ENCODE results near the gene RGS7.
A peak's percentile ranks its signal among the peaks of the same experiment; 100 is the strongest.
"Not testable (repeated sequence)": the region's sequence is repeated elsewhere in the genome, so short reads cannot be mapped to it uniquely, and the experiment has no call there.

RGS7 gene

DNA sequence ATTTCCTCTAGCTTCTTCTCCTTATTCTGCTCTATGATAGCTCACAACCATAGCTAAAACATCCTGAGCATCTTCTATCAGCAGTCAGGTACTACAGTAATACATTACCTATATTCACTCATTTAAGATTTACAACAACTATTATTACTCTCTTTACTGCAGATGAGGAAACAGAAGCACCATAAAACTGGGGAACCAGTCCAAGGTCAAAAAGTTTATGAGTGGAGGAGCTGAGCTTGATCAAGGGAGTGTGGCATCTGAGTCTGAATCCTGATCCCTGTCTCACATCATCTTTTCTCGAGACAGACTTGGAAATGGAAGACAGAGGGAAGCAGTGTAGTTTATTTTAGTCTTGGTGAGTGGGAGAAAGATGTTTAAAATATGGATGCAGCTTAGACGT, 288.6 kb downstream of the RGS7 start:
- no peak for DNase-seq

DNA sequence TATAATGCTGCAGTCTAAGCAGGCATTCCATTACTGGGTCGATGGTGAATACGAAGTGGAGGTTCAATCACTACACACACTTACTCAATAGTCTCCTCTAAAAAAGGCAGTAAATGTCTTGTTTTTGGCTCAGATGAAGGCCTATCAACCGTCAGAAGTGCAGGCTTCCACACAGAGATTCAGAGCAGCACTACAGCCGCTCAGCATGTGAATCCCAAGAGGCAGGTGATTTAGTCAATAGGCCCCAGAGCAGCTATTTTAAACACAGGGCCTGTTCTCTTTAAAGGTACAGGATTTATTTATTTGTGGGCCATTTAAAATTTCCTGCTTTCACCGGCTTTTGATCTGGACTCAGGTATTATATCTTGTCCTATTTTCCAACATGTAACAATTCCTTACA, 293.7 kb downstream of the RGS7 start:
- DNase-seq = peak; percentile 45

DNA sequence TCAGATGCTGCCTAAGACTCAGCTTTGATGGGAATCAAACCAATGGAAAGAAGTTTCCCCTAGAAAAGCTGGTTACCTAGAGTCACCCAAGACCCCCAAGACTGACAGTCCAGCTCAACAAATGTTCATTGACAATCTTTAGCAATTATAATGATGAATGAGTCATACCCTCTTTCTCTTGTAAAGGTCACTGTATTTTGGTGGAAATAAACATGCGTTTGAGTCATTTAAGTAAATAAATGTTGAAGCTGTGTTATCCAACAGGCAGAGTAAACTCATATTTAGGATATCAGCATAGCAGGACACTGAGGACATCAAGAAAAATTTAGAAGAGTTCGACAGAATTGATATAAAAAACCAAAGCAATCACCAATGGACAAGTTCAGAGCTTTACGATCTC, 295.9 kb downstream of the RGS7 start:
- DNase-seq = no peak

DNA sequence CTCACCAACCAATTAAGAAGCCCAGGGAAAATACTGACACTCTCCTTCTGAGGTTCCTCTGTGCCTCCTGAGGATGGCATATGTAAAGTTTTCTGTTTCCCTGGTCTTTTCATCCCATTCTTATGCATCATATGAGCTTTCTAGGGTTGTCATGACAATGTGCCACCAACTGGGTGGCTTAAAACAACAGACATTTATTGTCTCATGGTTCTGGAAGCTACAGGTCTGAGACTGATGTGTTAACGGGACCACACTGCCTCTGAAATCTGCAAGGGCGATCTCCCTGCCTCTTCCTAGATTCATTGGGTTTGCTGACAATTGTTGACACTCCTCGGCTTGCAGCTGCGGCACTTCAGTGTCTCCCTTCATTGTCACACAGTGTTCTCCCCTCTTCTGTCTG, 308.4 kb downstream of the RGS7 start:
- peak; percentile 56 for DNase-seq

DNA sequence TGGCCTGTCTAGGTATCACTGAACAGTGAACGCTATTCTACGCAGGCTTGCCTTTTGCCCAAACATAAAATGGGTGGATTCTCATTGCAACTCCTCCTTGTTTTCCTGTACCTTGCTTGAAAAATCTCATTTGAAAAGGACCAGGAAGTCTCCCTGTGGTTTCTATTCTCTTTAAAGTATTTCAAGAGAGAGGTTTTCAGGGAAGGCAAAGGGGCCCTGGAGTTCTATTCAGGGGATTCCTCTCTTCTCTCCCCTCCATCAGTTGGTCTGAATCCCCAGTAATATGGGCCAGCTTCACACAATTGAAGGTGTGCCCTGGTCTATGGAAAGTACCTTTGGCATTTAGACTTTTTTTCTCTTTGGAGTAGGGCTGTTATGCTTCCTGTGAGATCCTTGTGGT, 311.3 kb downstream of the RGS7 start:
- no peak for DNase-seq

DNA sequence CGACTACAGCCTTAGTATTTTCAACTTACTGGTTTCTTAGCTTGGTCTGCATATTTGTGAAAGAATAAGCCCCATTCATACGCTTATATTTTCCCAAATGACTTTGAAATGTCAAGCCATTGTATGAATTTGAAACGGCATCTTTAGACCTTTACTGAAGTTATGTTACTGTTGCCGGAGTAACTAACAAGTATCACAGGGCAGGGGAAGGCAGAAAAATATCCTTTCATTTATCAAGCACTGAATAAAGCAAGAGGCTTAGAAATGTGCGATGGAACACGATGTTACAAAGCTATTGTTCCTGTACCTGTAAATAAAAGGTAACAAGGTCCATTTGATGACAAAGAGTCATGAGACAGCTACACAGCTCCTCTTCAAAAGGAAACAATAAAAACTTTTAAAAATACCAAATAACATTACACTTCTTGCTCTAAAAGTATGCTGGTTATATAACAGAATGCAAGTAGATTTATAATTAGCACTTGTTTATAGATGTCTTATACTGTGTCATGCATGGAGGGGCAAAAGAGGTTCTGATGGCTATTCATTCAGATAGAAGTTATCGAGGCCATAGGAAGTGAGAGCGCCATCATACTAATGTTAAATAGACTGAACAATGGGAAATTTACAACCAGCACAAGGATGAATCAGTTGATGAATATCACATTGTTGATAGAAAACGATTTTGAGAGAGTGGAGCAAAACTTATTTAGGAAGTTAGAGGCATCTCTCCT, 322.6 kb downstream of the RGS7 start:
- no peak for DNase-seq

DNA sequence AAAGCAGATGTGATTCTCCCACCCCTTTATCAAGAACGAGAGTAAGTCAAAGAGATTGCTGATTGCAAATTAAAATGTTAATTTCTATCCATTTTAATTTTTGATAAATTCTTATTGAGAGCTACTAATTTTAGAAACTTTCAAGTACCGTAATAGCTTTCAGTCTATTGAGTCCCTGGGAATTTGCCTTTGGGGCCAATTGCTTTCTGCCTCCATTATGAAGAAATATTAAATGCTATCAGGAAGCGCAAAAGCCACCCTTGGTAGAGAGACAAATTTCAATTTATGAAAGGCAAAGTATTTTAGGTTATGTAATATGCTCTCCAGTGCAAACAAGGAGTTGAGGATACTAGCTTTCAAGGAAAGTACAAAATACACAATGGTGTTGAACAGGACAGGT, 332.2 kb downstream of the RGS7 start:
- DNase-seq = no peak

DNA sequence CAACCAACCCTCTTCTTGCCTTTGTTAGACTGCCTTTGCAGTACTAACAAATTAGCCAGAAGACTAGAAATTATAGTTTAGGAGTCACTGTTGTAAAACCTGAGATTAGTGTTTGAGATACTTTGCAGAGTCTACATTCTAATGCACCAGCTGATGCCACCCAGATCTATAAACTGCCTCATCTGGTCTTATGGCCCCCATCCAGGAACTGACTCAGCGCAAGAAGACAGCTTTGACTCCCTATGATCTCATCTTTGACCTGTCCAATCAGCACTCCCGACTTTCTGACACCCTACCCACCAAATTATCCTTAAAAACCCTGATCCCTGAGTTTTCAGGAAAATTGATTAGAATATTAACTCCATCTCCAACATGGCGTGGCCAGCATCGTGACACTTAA, 334.6 kb downstream of the RGS7 start:
- DNase-seq = no peak

DNA sequence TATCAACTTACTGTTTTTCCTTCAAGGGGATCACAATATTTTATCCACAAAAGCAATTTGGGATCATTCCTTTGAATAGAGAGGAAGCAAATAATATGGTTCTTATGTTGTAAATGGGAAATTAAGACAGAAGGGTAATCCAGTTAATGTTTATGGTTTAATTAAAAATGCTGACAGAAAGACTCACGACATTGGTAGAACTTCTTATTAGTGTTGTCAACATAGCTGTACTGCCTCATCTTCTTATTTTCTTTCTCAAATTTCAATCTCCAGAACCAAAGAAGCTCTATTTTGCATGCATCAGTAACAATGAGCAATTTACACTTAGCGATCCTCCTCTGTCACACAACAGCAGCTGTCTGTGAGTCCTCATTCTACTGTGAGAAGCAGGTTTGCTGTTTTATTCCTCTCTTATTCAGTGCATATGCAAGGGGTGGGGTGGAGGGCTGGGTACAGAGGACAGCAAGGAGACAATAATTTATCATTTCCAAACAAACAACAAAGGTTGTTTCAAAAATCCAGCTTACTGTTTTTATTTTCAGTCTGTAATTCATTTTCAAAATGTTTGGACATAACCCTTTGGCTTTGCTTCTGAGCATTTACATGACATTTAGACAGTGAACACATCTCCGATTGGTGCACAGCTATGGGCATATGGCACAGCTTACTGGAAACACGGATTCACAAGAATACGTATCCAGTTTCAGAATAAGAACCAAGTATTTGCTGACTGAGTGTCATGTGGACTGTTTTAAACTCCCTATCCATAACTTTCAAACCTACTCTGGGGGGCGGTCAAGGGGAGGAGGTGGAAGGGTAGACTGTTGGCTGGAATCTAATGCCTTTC, 335.9 kb downstream of the RGS7 start:
- no peak for DNase-seq

DNA sequence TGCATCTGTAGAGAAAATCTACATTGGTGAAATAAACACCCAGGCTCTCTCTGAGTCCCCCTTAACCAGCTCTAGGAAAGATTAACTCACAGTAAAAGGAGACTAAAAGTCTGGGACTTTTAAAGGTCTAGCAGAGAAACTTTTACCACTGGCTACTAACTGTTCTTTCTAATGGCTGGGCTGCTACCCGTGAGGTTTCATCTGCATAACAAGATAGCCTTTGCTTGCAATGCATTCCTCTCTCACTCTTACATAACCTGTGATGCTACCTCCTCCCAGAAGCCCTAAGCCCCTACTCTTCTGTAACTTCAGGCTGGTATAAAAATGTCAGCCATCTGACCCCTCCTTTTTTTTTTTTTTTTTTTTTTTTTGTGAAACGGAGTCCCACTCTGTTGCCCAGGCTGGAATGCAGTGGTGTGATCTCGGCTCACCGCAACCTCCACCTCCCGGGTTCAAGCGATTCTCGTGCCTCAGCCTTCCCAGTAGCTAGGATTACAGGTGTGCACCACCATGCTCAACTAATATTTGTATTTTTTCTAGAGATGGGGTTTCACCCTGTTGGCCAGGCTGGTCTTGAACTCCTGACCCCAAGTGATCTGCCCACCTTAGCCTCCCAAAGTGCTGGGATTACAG, 344.2 kb downstream of the RGS7 start:
- DNase-seq = no peak

DNA sequence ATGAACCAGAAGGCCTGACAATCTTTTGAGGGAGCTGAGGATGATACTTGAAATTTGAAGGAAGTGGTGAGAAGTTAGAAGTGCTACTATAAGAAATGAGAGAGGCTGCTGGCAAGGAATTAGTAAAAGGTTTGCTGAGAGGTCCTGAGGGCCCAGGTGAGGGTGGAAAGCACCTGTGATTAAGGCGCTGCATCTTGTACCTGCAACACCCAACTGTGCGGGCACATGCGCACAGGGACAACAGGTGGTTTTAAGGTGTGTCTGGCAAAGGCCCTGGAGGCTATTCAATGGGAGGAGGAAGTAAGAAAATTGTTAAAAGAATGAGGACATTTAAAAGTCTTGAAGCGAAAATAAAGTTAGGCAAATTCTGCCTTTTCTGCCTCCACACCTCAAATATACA, 349.3 kb downstream of the RGS7 start:
- DNase-seq = no peak

DNA sequence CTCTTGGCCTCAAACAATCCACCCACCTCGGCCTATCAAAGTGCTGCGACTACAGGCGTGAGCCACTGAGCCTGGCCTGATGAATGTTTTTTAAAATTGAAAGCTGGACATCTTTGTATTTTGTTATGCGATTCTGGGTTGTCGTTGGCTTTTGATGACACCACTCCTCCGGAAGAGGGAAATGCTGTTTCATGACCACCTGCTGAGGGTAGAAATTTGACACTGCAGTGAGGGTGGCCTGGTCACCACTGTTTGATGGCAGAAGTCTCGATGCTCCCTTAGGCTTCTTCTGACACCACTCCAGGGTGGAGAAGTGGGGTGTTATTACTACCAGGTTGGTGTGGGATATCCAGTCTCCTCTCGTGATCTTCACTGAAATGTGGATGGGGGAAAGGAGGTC, 357.2 kb downstream of the RGS7 start:
- no peak for DNase-seq

DNA sequence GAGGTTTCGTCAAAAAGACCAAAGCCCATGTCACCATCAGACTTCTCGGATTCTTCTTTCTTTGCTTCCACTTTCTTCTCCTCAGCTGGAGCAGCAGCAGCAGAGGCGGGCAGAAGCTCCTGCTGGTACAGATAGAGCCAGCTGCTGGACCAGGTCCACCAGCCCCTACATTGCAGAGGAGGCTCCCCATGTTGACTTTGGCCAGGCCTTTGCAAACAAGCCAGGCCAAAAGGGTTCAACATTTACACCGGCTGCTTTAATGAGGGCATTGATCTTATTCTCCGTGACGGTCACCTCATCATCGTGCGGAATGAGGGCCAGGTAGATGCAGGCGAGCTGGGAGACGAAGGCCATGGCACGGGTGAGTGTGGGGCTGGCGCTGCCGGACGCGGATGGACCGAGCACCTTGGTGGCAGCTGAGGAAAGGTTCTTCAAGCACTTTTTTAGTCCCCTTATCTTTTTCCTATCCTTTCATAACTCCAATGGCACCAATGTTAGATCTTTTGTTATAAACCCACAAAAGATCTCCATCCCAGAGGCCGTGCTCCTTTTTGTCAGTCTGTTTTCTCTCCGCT, 358.5 kb downstream of the RGS7 start:
- peak; percentile 56 for DNase-seq

DNA sequence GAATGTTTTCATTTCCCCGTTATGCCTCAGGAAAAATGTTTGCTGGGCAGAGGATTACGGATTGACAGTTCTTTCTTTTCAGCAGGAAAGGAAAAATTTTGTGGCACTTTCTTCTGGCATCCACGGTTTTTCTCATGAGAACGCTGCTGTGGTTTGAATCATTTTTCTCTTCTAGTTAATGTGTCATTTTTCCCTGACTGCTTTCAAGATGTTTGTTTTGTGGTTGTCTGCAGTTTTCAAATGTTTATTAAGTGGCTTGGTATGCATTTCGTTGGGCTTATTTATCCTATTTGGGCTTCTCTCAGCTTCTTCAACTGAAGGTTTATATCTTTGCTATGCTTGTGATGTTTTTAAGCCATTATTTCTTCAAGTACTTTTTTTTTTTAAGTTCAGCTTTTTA, 359.0 kb downstream of the RGS7 start:
- DNase-seq = no peak

DNA sequence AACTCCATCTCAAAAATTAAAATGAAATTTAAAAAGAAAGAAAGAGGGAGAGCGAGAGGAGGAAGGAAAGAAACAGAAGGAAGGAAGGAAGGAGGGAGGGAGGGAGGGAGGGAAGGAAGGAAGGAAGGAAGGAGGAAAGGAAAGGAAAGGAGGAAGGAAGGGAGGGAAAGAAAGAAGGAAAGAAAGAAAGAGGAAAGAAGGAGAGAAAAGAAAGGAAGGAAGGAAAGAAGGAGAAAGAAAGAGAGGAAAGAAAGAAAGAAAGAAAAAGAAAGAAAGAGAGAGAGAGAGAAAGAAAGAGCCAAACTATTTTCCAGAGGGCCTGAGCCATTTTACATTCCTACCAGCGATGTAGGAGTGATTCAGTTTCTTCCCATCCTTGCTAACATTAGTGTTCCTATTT, 364.0 kb downstream of the RGS7 start:
- no peak for DNase-seq

DNA sequence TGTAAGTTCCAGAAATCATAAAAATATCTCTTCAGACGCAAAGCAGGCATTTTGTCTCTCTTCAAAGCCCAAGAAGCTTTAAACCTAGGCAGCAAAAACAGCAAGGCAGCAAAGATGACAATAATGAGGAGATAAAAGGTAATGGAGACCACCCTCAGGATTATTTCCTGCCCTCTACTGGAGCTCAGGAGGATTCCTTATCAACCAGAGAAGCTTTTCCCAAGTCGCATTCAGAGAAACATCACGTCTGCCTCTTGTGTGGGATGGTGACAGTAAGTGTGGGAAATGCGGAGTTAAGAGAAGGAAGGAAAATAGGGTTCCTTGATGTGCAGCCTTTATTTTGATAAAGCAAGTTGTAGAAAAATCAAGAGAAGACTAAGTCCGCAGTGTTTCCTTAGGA, 365.8 kb downstream of the RGS7 start:
- DNase-seq = no peak

DNA sequence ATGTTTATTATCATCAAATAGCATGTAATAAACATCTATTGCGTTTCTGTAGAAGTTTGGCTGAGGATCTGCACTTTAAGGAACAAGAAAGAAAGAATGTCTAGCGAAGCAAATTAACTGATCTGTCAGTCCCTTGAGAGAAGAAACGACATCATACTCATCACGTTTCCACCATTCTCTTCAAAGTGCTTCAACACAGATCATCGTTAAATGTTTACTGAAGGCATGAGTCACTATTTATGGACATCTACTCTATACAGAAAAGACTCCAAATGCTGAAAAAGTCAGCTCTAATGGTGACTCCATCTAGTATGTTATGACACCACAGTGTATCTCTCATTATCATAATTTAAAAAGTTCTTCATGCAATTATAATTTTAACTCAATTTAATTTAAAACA, 369.1 kb downstream of the RGS7 start:
- no peak for DNase-seq

DNA sequence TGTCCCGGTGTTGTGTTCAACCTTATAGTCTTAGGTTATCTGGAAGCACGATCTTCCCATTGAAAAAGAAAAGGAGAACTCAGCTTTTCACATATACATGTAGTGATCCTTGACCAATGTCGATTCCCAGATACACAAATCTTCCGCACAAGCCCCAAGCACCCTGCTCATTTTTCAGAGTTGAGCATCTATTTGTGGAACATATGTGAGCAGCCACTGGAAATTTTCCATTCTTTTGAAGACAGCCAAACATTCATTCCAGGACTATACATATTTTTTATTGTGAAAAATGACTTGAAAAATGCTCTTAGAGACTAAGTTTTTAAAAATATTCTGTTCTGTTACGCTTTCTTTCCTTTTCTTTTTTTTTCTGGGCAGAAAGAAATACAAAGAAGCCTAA, 371.9 kb downstream of the RGS7 start:
- no peak for DNase-seq

DNA sequence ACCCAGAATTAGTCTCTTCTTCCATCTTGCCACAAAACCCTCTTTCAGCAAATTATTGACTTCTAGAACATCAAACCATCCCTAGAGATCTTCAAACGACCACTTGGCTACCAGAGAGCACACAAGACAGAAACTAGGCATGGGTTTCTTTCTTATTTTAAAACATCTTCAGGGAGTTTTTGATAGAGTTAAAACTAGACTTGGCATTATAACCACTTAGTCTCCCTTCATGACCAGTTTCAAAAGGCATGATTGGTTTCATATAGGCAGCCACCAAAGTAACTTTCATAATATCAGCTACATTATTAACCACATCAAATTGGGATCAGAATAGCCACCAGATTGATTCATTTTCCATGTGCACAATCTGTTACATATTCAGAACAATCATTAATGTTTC, 376.7 kb downstream of the RGS7 start:
- DNase-seq = no peak

DNA sequence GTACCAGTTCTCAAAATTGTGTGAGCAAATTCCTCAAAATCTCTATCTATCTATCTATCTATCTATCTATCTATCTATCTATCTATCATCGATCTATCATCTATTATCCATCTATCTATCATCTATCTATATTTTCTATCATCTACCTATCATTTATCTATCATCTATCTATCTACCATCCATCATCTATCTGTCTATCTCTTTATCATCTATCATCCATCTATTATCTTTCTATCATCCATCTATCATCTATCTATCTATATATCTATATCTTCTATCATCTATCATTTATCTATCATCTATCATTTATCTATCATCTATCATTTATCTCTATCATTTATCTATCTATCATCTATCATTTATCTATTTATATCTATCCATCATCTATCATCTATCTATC, 380.3 kb downstream of the RGS7 start:
- no peak for DNase-seq

DNA sequence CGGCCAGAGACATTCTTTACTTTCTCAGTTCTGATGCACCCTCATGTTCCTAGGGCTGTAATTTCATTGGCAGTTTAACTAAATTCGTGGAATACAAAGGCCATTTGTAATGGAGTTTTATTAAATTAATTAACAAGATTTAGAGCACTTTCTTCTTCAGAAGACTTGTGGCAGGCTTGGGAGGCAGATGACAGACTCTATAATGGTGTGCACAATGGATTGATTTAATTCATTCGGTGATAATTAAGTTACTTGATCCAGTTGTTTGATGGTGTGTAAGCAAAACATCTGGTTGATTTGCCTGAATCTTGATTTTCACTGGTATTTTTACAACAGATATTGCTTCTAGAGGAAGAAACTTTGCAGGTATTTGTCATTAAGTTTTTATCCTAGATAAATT, 383.1 kb downstream of the RGS7 start:
- no peak for DNase-seq

DNA sequence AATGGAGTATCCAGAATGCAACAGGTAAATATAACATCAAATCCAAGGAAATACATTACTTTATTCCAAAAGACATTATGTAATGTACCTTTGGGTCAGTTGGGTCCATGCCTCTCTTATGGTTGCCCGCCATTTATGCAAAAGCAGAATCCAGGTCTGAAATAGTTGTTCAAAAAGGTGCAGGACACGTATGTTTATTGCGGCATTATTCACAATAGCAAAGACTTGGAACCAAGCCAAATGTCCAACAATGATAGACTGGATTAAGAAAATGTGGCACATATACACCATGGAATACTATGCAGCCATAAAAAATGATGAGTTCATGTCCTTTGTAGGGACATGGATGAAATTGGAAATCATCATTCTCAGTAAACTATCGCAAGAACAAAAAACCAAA, 384.9 kb downstream of the RGS7 start:
- DNase-seq = not testable (repeated sequence)

DNA sequence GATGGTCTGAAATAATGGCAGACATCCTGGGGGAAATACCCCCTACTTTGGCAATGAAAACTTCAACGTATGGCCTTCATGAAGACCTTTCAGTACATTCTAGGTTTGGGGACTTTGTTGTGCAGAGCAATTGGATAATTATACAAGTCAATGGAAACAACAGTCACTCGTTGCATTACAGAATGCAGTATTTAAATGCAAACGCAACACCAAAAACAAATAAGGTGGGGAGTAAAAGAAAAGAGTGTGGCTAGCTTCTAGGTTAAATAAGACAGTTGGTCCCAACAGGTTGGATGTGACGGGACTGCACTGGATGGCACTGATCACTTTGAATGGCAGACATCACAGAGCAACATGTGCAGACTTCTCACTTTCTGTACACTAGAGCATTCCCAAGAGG, 386.8 kb downstream of the RGS7 start:
- DNase-seq = no peak

DNA sequence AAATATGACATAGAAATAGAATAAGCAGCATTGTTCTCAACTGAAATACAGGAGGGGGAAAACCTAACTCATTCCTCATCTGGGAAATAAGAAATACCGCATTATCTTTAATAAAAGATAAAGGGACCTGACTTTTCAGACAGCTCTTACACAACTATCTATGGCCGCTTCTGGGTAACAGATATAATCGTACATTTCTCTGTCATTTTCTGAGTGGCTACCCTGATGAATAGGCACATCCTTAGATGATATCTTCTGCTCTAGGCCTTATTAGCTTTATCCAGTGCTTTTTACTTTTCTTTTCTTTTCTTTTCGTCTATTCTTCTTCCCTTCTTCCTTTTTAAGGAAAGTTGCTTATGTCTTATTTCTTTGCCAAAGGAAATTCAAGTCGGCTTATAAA, 388.1 kb downstream of the RGS7 start:
- DNase-seq = no peak
